Endothelial cell of umbilical vein (primary cell): ENCODE measurements around the gene NES. TPM values are rescaled to one million over a fixed set of nuclear protein-coding genes. Genes with fewer than 3 reads are reported as not detected.

ENCODE experiments used
- BruUV-seq: library from RNA; stranded (reverse); fragments of 400-500 nt; replicated peaks from 2 replicates; lab custom pipeline; 2021; lab: Mats Ljungman, UMichigan
- CTCF ChIA-PET: fragments of 300-600, 350-600 bp; sonication (Branson Sonifier 250); formaldehyde crosslinking; loops from one replicate; lab custom pipeline; 2021; ENCODE audit warnings: antibody characterized with exemption, inconsistent platforms; lab: Charles Lee
- POLR2A ChIA-PET: fragments of 300-600, 350-600 bp; sonication (Branson Sonifier 250); formaldehyde crosslinking; loops from one replicate; lab custom pipeline; 2021; ENCODE audit warnings: antibody characterized with exemption, inconsistent platforms; lab: Charles Lee
- DNase-seq: peaks from one replicate; pipeline ENCODE4 v3.0.0-alpha.2; 2011; ENCODE audit warnings: low read depth, low spot score
- FAIRE-seq: peaks from 2 replicates; lab custom pipeline; 2011; peaks lifted over from hg19 to GRCh38; lab: Jason Lieb, UNC
- H2AFZ ChIP-seq: 2 replicates; pipeline ENCODE4 v1.6.0; 2012; ENCODE audit warnings: low read depth, low read length, control low read depth, inconsistent platforms
- H3K27ac ChIP-seq: 2 replicates; pipeline ENCODE4 v1.5.1; 2011; ENCODE audit warnings: low read depth, mild to moderate bottlenecking, control low read depth, low read length, moderate library complexity; ENCODE audit not compliant: insufficient read depth
- H3K27me3 ChIP-seq, 2 experiments: 2 replicates each; pipeline versions ENCODE4 v1.6.0 to v1.6.1; 2011; ENCODE audit warnings: low read length in 2 of 2, mixed read lengths in 1 of 2; ENCODE audit not compliant: control insufficient read depth in 2 of 2, insufficient read depth in 2 of 2
- H3K36me3 ChIP-seq, 2 experiments: 2 replicates in 1 of 2; 3 replicates in 1 of 2; pipeline ENCODE4 v1.5.1; 2011; ENCODE audit warnings: low read length in 2 of 2, mild to moderate bottlenecking in 1 of 2, moderate library complexity in 1 of 2; ENCODE audit not compliant: control insufficient read depth in 2 of 2, insufficient read depth in 2 of 2; ENCODE audit errors: extremely low read depth in 1 of 2
- H3K4me1 ChIP-seq: 3 replicates; pipeline ENCODE4 v1.5.1; 2011; ENCODE audit warnings: mild to moderate bottlenecking, low read length; ENCODE audit not compliant: control insufficient read depth, insufficient read depth; ENCODE audit errors: extremely low read depth
- H3K4me2 ChIP-seq: 2 replicates; pipeline ENCODE4 v1.6.1; 2011; ENCODE audit warnings: low read length, control low read depth, mixed read lengths; ENCODE audit not compliant: insufficient read depth
- H3K4me3 ChIP-seq, 3 experiments: fragments of 200-600 bp in 1 of 3; sonication (generic), shearing (Covaris generic) in 1 of 3; replicated peaks in 1 of 3; 2 replicates each; pipeline ENCODE4 v1.5.1; 2011 to 2016; ENCODE audit warnings: control low read depth in 3 of 3, low read length in 3 of 3, mild to moderate bottlenecking in 2 of 3, inconsistent platforms in 1 of 3, low read depth in 1 of 3, moderate library complexity in 1 of 3; ENCODE audit not compliant: insufficient read depth in 1 of 3
- H3K79me2 ChIP-seq: 2 replicates; pipeline ENCODE4 v1.6.0; 2012; ENCODE audit warnings: low read length, inconsistent platforms; ENCODE audit not compliant: control insufficient read depth, insufficient read depth
- H3K9ac ChIP-seq: replicated peaks from 2 replicates; pipeline ENCODE3; 2011; ENCODE audit warnings: low read length, control low read depth; ENCODE audit not compliant: insufficient read depth; ENCODE audit errors: extremely low read depth
- H3K9me1 ChIP-seq: replicated peaks from 3 replicates; pipeline ENCODE4 v1.6.0; 2011; ENCODE audit warnings: mild to moderate bottlenecking, low read length; ENCODE audit not compliant: control insufficient read depth, insufficient read depth; ENCODE audit errors: extremely low read depth
- H3K9me3 ChIP-seq: replicated peaks from 2 replicates; pipeline ENCODE4 v1.5.1; 2012; ENCODE audit warnings: low read length, inconsistent platforms; ENCODE audit not compliant: control insufficient read depth, insufficient read depth
- H4K20me1 ChIP-seq: replicated peaks from 2 replicates; pipeline ENCODE3; 2011; ENCODE audit warnings: mild to moderate bottlenecking, low read length; ENCODE audit not compliant: control insufficient read depth, insufficient read depth; ENCODE audit errors: extremely low read depth
- CTCF ChIP-seq, 2 donors: IDR thresholded peaks; 1 replicate in 1 of 2; 2 replicates in 1 of 2; pipeline ENCODE4 v1.5.1; 2011; ENCODE audit warnings: low read length in 2 of 2, mild to moderate bottlenecking in 2 of 2, moderate library complexity in 2 of 2, control low read depth in 1 of 2, inconsistent platforms in 1 of 2, low read depth in 1 of 2; ENCODE audit not compliant: insufficient read depth in 1 of 2; ENCODE audit errors: extremely low read depth in 1 of 2
- EZH2 ChIP-seq: IDR thresholded peaks from 2 replicates; pipeline ENCODE4 v1.6.1; 2012; ENCODE audit warnings: borderline replicate concordance, low read depth, mild to moderate bottlenecking, moderate library complexity, low read length, inconsistent platforms; ENCODE audit not compliant: severe bottlenecking
- FOS ChIP-seq: IDR thresholded peaks from 2 replicates; pipeline ENCODE4 v1.6.1; 2011; ENCODE audit warnings: mild to moderate bottlenecking, low read length, moderate library complexity, borderline replicate concordance; ENCODE audit not compliant: insufficient read depth
- GATA2 ChIP-seq: IDR thresholded peaks from 2 replicates; pipeline ENCODE4 v1.7.0; 2011; ENCODE audit warnings: low read depth, mild to moderate bottlenecking, moderate library complexity, mixed read lengths, low read length; ENCODE audit not compliant: insufficient read length, insufficient read depth
- JUN ChIP-seq: IDR thresholded peaks from 2 replicates; pipeline ENCODE4 v1.6.1; 2011; ENCODE audit warnings: borderline replicate concordance, low read depth; ENCODE audit not compliant: insufficient read length, insufficient read depth
- MAX ChIP-seq: IDR thresholded peaks from 2 replicates; pipeline ENCODE4 v1.6.1; 2011; ENCODE audit not compliant: insufficient read depth, insufficient read length
- MYC ChIP-seq: IDR thresholded peaks from one replicate; pipeline ENCODE4 v1.6.1; 2011; ENCODE audit warnings: mild to moderate bottlenecking, low read depth, low read length
- POLR2A ChIP-seq: IDR thresholded peaks from 2 replicates; pipeline ENCODE4 v1.6.1; 2012; ENCODE audit warnings: low read depth, mild to moderate bottlenecking, control low read depth, low read length
- POLR2AphosphoS5 ChIP-seq: IDR thresholded peaks from 2 replicates; pipeline ENCODE4 v1.6.1; 2012; ENCODE audit warnings: low read depth, mild to moderate bottlenecking, control low read depth, low read length, moderate library complexity; ENCODE audit not compliant: insufficient read depth
- dilution Hi-C: fragments of 300-500 bp; cut with MboI; formaldehyde crosslinking; loops from one replicate; pipeline ENCODE4 v1.15.0; 2019; ENCODE audit warnings: low sequenced_read_pairs; ENCODE audit not compliant: extremely low pct_ligation_motif_present
- intact Hi-C: fragments of 100-400 bp; cut with micrococcal nuclease; formaldehyde crosslinking; loops from one replicate; pipeline ENCODE4 v1.10.0; 2022
- polyA plus RNA-seq, 4 experiments: library from polyadenylated mRNA; depleted of rRNA in 3 of 4; stranded (reverse) in 3 of 4; unstranded in 1 of 4; fragments of >200 nt; gene quantifications; 2 replicates each; pipeline versions ENCODE4 v1.2.1 to v1.2.3, GENCODE V29; 2011 to 2012; ENCODE audit warnings: missing spikeins in 1 of 4
- total RNA-seq: library from RNA; stranded (reverse); gene quantifications from 2 replicates; pipeline ENCODE4 v1.2.3, GENCODE V29; 2021

The NES gene
- total and polyA plus RNA-seq, 2 donors (not counting 3 experiments of a cell fraction or from before 2014, with no cell fraction given), result 19.4 to 274 TPM

GRCh38 chr1:156655151-156655903, 21.9 kb downstream of the NES start:
- FAIRE-seq, result no peak
- CTCF ChIA-PET, result interaction anchor here (1.0 to 8.7 kb wide), 5 partner anchors 10 to 33 kb away, joined by 3 to 237 read pairs (median 6); partner anchors contain the start of gene HAPLN2

More at GRCh38 chr1:156655151-156655903, 21.9 kb downstream of the NES start:
- H3K9me1 ChIP-seq, result no peaks in the 10 kb centered on the region
- no peak overlapping the region for H3K27ac ChIP-seq
- no peaks in the 10 kb centered on the region for H3K9me3 ChIP-seq
- DNase-seq, result no peak
- TF ChIP-seq POLR2A (no peak), JUN (no peak), EZH2 (no peak), FOS (no peak), CTCF (IDR thresholded peaks at IDR 0.05; ENCODE audit: extremely low read depth in 1 of 2, insufficient read depth in 1 of 2, low read depth in 1 of 2, low read length in 2 of 2) (no peak), MYC (no peak), POLR2AphosphoS5 (no peak), MAX (no peak), GATA2 (no peak)
- no peak overlapping the region for H3K9ac ChIP-seq
- no TSS peak for BruUV-seq
- H3K4me2 ChIP-seq, result no peak overlapping the region
- no peak overlapping the region for H3K4me3 ChIP-seq
- dilution Hi-C loops (no loop called here), intact Hi-C loops (no loop called here)
- no peaks in the 10 kb centered on the region for H3K79me2 ChIP-seq
- H3K36me3 ChIP-seq, result no peaks in the 10 kb centered on the region
- POLR2A ChIA-PET, result no interaction called here
- peaks cover 21% of the 10 kb centered on the region for H3K4me1 ChIP-seq
- H3K27me3 ChIP-seq, result peaks cover 3 to 9% of the 10 kb centered on the region in 2 experiments
- no peak overlapping the region for H2AFZ ChIP-seq
- H4K20me1 ChIP-seq, result no peaks in the 10 kb centered on the region
